ENCODE data around the gene LFNG. TPM values are rescaled to one million over a fixed set of nuclear protein-coding genes. Genes with fewer than 3 reads are reported as not detected.

LFNG gene
- total and polyA plus RNA-seq, 3 experiments from 2014 or later, result 2.0 to 30.8 (median 28.0) TPM

GRCh38 chr7:2566890-2567678, 47.5 kb downstream of the LFNG start:
- Mint-ChIP-seq H3K27ac (peak overlapping the region in 2 of 8 donors; percentile 57 to 76), H3K27me3 (no peaks in the 10 kb centered on the region), H3K4me1 (peaks cover 0 to 11% (median 9%) of the 10 kb centered on the region in 3 donors), H3K9me3 (no peaks in the 10 kb centered on the region), H3K4me3 (peak overlapping the region in 3 of 7 donors; percentile 48 to 64 (median 57)), H3K36me3 (peaks cover 0 to 6% (median 4%) of the 10 kb centered on the region in 3 donors)
- no peak for DNase-seq
- H3K27me3 ChIP-seq (ENCODE audit: insufficient read depth, low read length, poor library complexity, severe bottlenecking), result no peaks in the 10 kb centered on the region
- no peaks in the 10 kb centered on the region for H3K36me3 ChIP-seq (ENCODE audit: insufficient read depth, low read length)
- ChIA-PET CTCF (interaction anchor here (0.9 to 1.4 kb wide), 5 partner anchors 8 to 116 kb away, joined by 3 to 4 read pairs (median 3); partner anchors contain the start of gene IQCE), POLR2A (no interaction called here)
- no peak overlapping the region for H3K4me3 ChIP-seq (ENCODE audit: low read length)
- H3K4me1 ChIP-seq (ENCODE audit: insufficient read depth, low read length), result no peaks in the 10 kb centered on the region
- H3K27ac ChIP-seq (ENCODE audit: low read depth, low read length), result no peak overlapping the region
- H3K9me3 ChIP-seq (ENCODE audit: low read length), result no peaks in the 10 kb centered on the region

- no peak for DNase-seq
- Mint-ChIP-seq H3K27ac (no peak overlapping the region), H3K4me3 (no peak overlapping the region), H3K4me1 (peaks cover 0 to 8% (median 5%) of the 10 kb centered on the region in 3 donors), H3K27me3 (no peaks in the 10 kb centered on the region), H3K36me3 (peaks cover 0 to 11% (median 4%) of the 10 kb centered on the region in 3 donors), H3K9me3 (no peaks in the 10 kb centered on the region)
- no peak overlapping the region for H3K27ac ChIP-seq (ENCODE audit: low read depth, low read length)
- ChIA-PET POLR2A (no interaction called here), CTCF (interaction anchor here (0.9 to 1.4 kb wide), 4 partner anchors 8 to 116 kb away, joined by 3 to 4 read pairs (median 3); partner anchors contain the start of gene IQCE)
- no peak overlapping the region for H3K4me3 ChIP-seq (ENCODE audit: low read length)
- no peaks in the 10 kb centered on the region for H3K9me3 ChIP-seq (ENCODE audit: low read length)
- no peaks in the 10 kb centered on the region for H3K4me1 ChIP-seq (ENCODE audit: insufficient read depth, low read length)
- H3K36me3 ChIP-seq (ENCODE audit: insufficient read depth, low read length), result no peaks in the 10 kb centered on the region
- H3K27me3 ChIP-seq (ENCODE audit: insufficient read depth, low read length, poor library complexity, severe bottlenecking), result no peaks in the 10 kb centered on the region
Measured at GRCh38 chr7:2567679-2568278, 48.2 kb downstream of the LFNG start.

- POLR2A ChIA-PET, result no interaction called here
Measured at GRCh38 chr7:2568521-2569223, 49.1 kb downstream of the LFNG start.

GRCh38 chr7:2569421-2569820, 49.8 kb downstream of the LFNG start:
- H3K4me1 ChIP-seq (ENCODE audit: insufficient read depth, low read length), result no peaks in the 10 kb centered on the region
- no peak for DNase-seq
- H3K27ac ChIP-seq (ENCODE audit: low read depth, low read length), result no peak overlapping the region
- H3K27me3 ChIP-seq (ENCODE audit: insufficient read depth, low read length, poor library complexity, severe bottlenecking), result no peaks in the 10 kb centered on the region
- no peaks in the 10 kb centered on the region for H3K9me3 ChIP-seq (ENCODE audit: low read length)
- H3K36me3 ChIP-seq (ENCODE audit: insufficient read depth, low read length), result no peaks in the 10 kb centered on the region
- CTCF ChIA-PET, result interaction anchor here (0.5 kb wide), 1 partner anchor 102 kb away, joined by 3 read pairs; no protein-coding TSS in a partner anchor
- Mint-ChIP-seq H3K36me3 (peaks cover 0 to 24% (median 15%) of the 10 kb centered on the region in 3 donors), H3K27me3 (no peaks in the 10 kb centered on the region), H3K27ac (no peak overlapping the region), H3K4me1 (peaks cover 0 to 8% (median 5%) of the 10 kb centered on the region in 3 donors), H3K9me3 (no peaks in the 10 kb centered on the region), H3K4me3 (no peak overlapping the region)
- no peak overlapping the region for H3K4me3 ChIP-seq (ENCODE audit: low read length)
- POLR2A ChIA-PET, result no interaction called here

More at GRCh38 chr7:2568521-2569223, 49.1 kb downstream of the LFNG start:
- no peaks in the 10 kb centered on the region for H3K27me3 ChIP-seq (ENCODE audit: insufficient read depth, low read length, poor library complexity, severe bottlenecking)
- DNase-seq, result no peak
- H3K4me1 ChIP-seq (ENCODE audit: insufficient read depth, low read length), result no peaks in the 10 kb centered on the region
- CTCF ChIA-PET, result interaction anchor here (0.5 to 1.4 kb wide), 3 partner anchors 9 to 101 kb away, joined by 3 read pairs; partner anchors contain the start of gene IQCE
- H3K9me3 ChIP-seq (ENCODE audit: low read length), result no peaks in the 10 kb centered on the region
- H3K4me3 ChIP-seq (ENCODE audit: low read length), result no peak overlapping the region
- Mint-ChIP-seq H3K27me3 (no peaks in the 10 kb centered on the region), H3K4me1 (peaks cover 0 to 8% (median 5%) of the 10 kb centered on the region in 3 donors), H3K9me3 (no peaks in the 10 kb centered on the region), H3K27ac (no peak overlapping the region), H3K36me3 (peaks cover 0 to 17% (median 9%) of the 10 kb centered on the region in 3 donors), H3K4me3 (no peak overlapping the region)
- no peaks in the 10 kb centered on the region for H3K36me3 ChIP-seq (ENCODE audit: insufficient read depth, low read length)
- no peak overlapping the region for H3K27ac ChIP-seq (ENCODE audit: low read depth, low read length)

GRCh38 chr7:2570021-2570420, 50.4 kb downstream of the LFNG start:
- peaks cover 0 to 8% (median 5%) of the 10 kb centered on the region in 3 donors for H3K4me1 Mint-ChIP-seq
- no peaks in the 10 kb centered on the region for H3K27me3 Mint-ChIP-seq
- H3K36me3 ChIP-seq (ENCODE audit: insufficient read depth, low read length), result no peaks in the 10 kb centered on the region
- peaks cover 0 to 30% (median 19%) of the 10 kb centered on the region in 3 donors for H3K36me3 Mint-ChIP-seq
- no peaks in the 10 kb centered on the region for H3K4me1 ChIP-seq (ENCODE audit: insufficient read depth, low read length)
- ChIA-PET POLR2A (no interaction called here), CTCF (no interaction called here)
- no peak overlapping the region for H3K4me3 Mint-ChIP-seq
- H3K27ac Mint-ChIP-seq, result peak overlapping the region in 1 of 8 donors; percentile 10
- H3K27me3 ChIP-seq (ENCODE audit: insufficient read depth, low read length, poor library complexity, severe bottlenecking), result no peaks in the 10 kb centered on the region
- no peak overlapping the region for H3K27ac ChIP-seq (ENCODE audit: low read depth, low read length)
- no peaks in the 10 kb centered on the region for H3K9me3 Mint-ChIP-seq
- H3K9me3 ChIP-seq (ENCODE audit: low read length), result no peaks in the 10 kb centered on the region
- H3K4me3 ChIP-seq (ENCODE audit: low read length), result no peak overlapping the region
- no peak for DNase-seq

- H3K4me1 Mint-ChIP-seq, result peaks cover 0 to 8% (median 5%) of the 10 kb centered on the region in 3 donors
- H3K27ac Mint-ChIP-seq, result no peak overlapping the region
- no peak overlapping the region for H3K4me3 ChIP-seq (ENCODE audit: low read length)
- ChIA-PET CTCF (no interaction called here), POLR2A (no interaction called here)
- H3K4me3 Mint-ChIP-seq, result no peak overlapping the region
- no peak overlapping the region for H3K27ac ChIP-seq (ENCODE audit: low read depth, low read length)
- peaks cover 0 to 34% (median 22%) of the 10 kb centered on the region in 3 donors for H3K36me3 Mint-ChIP-seq
- H3K36me3 ChIP-seq (ENCODE audit: insufficient read depth, low read length), result no peaks in the 10 kb centered on the region
- DNase-seq, result no peak
- H3K27me3 ChIP-seq (ENCODE audit: insufficient read depth, low read length, poor library complexity, severe bottlenecking), result no peaks in the 10 kb centered on the region
- no peaks in the 10 kb centered on the region for H3K4me1 ChIP-seq (ENCODE audit: insufficient read depth, low read length)
- H3K9me3 ChIP-seq (ENCODE audit: low read length), result no peaks in the 10 kb centered on the region
- no peaks in the 10 kb centered on the region for H3K27me3 Mint-ChIP-seq
- no peaks in the 10 kb centered on the region for H3K9me3 Mint-ChIP-seq
Measured at GRCh38 chr7:2571409-2571808, 51.8 kb downstream of the LFNG start.

GRCh38 chr7:2572101-2572842, 52.7 kb downstream of the LFNG start:
- H3K4me1 Mint-ChIP-seq, result no peaks in the 10 kb centered on the region
- no peaks in the 10 kb centered on the region for H3K27me3 Mint-ChIP-seq
- Histone ChIP-seq H3K36me3 (ENCODE audit: insufficient read depth, low read length) (no peaks in the 10 kb centered on the region), H3K27ac (ENCODE audit: low read depth, low read length) (no peak overlapping the region), H3K27me3 (ENCODE audit: insufficient read depth, low read length, poor library complexity, severe bottlenecking) (no peaks in the 10 kb centered on the region), H3K4me1 (ENCODE audit: insufficient read depth, low read length) (no peaks in the 10 kb centered on the region), H3K4me3 (ENCODE audit: low read length) (no peak overlapping the region), H3K9me3 (ENCODE audit: low read length) (no peaks in the 10 kb centered on the region)
- DNase-seq, result no peak
- POLR2A ChIA-PET, result no interaction called here
- H3K27ac Mint-ChIP-seq, result no peak overlapping the region
- H3K9me3 Mint-ChIP-seq, result no peaks in the 10 kb centered on the region
- CTCF ChIA-PET, result no interaction called here
- no peak overlapping the region for H3K4me3 Mint-ChIP-seq
- H3K36me3 Mint-ChIP-seq, result peaks cover 0 to 35% (median 24%) of the 10 kb centered on the region in 3 donors

Data from CD8-positive, alpha-beta memory T cell (primary cell).